Osteocyte (in vitro differentiated cells): ENCODE measurements around the gene CD9. TPM values are rescaled to one million over a fixed set of nuclear protein-coding genes. Genes with fewer than 3 reads are reported as not detected.

Experiments
- DNase-seq: peaks from one replicate; pipeline ENCODE4 v3.0.0; 2021; ENCODE audit warnings: mixed read lengths; ENCODE audit not compliant: unreplicated experiment; ENCODE audit errors: extremely low spot score
- H3K27ac Mint-ChIP-seq: one replicate; pipeline ENCODE4 v1.8.0; 2021; ENCODE audit warnings: mild to moderate bottlenecking, mixed read lengths; ENCODE audit not compliant: unreplicated experiment
- H3K27me3 Mint-ChIP-seq: one replicate; pipeline ENCODE4 v1.8.0; 2021; ENCODE audit warnings: mixed read lengths; ENCODE audit not compliant: unreplicated experiment
- H3K36me3 Mint-ChIP-seq: one replicate; pipeline ENCODE4 v1.8.0; 2021; ENCODE audit warnings: mixed read lengths; ENCODE audit not compliant: unreplicated experiment
- H3K4me1 Mint-ChIP-seq: one replicate; pipeline ENCODE4 v1.8.0; 2021; ENCODE audit warnings: mixed read lengths; ENCODE audit not compliant: unreplicated experiment
- H3K4me3 Mint-ChIP-seq: one replicate; pipeline ENCODE4 v1.8.0; 2021; ENCODE audit warnings: mild to moderate bottlenecking, moderate library complexity, mixed read lengths; ENCODE audit not compliant: unreplicated experiment
- H3K9me3 Mint-ChIP-seq: one replicate; pipeline ENCODE4 v1.8.0; 2021; ENCODE audit warnings: mixed read lengths; ENCODE audit not compliant: unreplicated experiment
- CTCF ChIP-seq: fragments of 200-600 bp; sonication (generic); IDR thresholded peaks from 2 replicates; pipeline ENCODE4 v1.5.0; 2021; ENCODE audit warnings: antibody characterized with exemption, mild to moderate bottlenecking, moderate library complexity
- total RNA-seq: library from RNA; stranded (reverse); gene quantifications from 2 replicates; pipeline ENCODE4 v1.2.1, GENCODE V29; 2021

Gene CD9
- total RNA-seq, 1 donor from 2014 or later: 77.1 TPM

GRCh38 chr12:6226679-6227051 is 26.5 kb downstream of the CD9 start:
- H3K27me3 Mint-ChIP-seq: no peaks in the 10 kb centered on the region
- H3K4me3 Mint-ChIP-seq: no peak overlapping the region
- H3K4me1 Mint-ChIP-seq: peaks cover 77% of the 10 kb centered on the region
- no peak for TF ChIP-seq CTCF
- no peak for DNase-seq
- H3K9me3 Mint-ChIP-seq: no peaks in the 10 kb centered on the region
- peaks cover 2% of the 10 kb centered on the region for H3K36me3 Mint-ChIP-seq
- H3K27ac Mint-ChIP-seq: peak overlapping the region; percentile 82

GRCh38 chr12:6228535-6229223 is 28.5 kb downstream of the CD9 start:
- no peak overlapping the region for H3K4me3 Mint-ChIP-seq
- no peak for TF ChIP-seq CTCF
- peaks cover 2% of the 10 kb centered on the region for H3K36me3 Mint-ChIP-seq
- H3K27ac Mint-ChIP-seq: peak overlapping the region; percentile 97
- no peak for DNase-seq
- H3K9me3 Mint-ChIP-seq: no peaks in the 10 kb centered on the region
- H3K27me3 Mint-ChIP-seq: no peaks in the 10 kb centered on the region
- H3K4me1 Mint-ChIP-seq: peaks cover 72% of the 10 kb centered on the region

- TF ChIP-seq CTCF: no peak
- peak overlapping the region; percentile 97 for H3K27ac Mint-ChIP-seq
- H3K9me3 Mint-ChIP-seq: no peaks in the 10 kb centered on the region
- peaks cover 6% of the 10 kb centered on the region for H3K36me3 Mint-ChIP-seq
- H3K4me3 Mint-ChIP-seq: peak overlapping the region; percentile 29
- no peak for DNase-seq
- H3K27me3 Mint-ChIP-seq: no peaks in the 10 kb centered on the region
- peaks cover 64% of the 10 kb centered on the region for H3K4me1 Mint-ChIP-seq
Observed at GRCh38 chr12:6229224-6230218, 29.3 kb downstream of the CD9 start.

- no peak for TF ChIP-seq CTCF
- no peak for DNase-seq
- peak overlapping the region; percentile 24 for H3K4me3 Mint-ChIP-seq
- H3K27me3 Mint-ChIP-seq: no peaks in the 10 kb centered on the region
- no peaks in the 10 kb centered on the region for H3K9me3 Mint-ChIP-seq
- peaks cover 15% of the 10 kb centered on the region for H3K36me3 Mint-ChIP-seq
- H3K4me1 Mint-ChIP-seq: peaks cover 60% of the 10 kb centered on the region
- H3K27ac Mint-ChIP-seq: peak overlapping the region; percentile 97
Observed at GRCh38 chr12:6230321-6231110, 30.3 kb downstream of the CD9 start.
